Endothelial cell of umbilical vein (primary cell): ENCODE data around the gene FBXO24. TPM values are rescaled to one million over a fixed set of nuclear protein-coding genes. Genes with fewer than 3 reads are reported as not detected.

Experiments used
- BruUV-seq: library from RNA; stranded (reverse); fragments of 400-500 nt; replicated peaks from 2 replicates; lab custom pipeline; 2021; lab: Mats Ljungman, UMichigan
- CTCF ChIA-PET: fragments of 300-600, 350-600 bp; sonication (Branson Sonifier 250); formaldehyde crosslinking; loops from one replicate; lab custom pipeline; 2021; ENCODE audit warnings: antibody characterized with exemption, inconsistent platforms; lab: Charles Lee
- POLR2A ChIA-PET: fragments of 300-600, 350-600 bp; sonication (Branson Sonifier 250); formaldehyde crosslinking; loops from one replicate; lab custom pipeline; 2021; ENCODE audit warnings: antibody characterized with exemption, inconsistent platforms; lab: Charles Lee
- DNase-seq: peaks from one replicate; pipeline ENCODE4 v3.0.0-alpha.2; 2011; ENCODE audit warnings: low read depth, low spot score
- FAIRE-seq: peaks from 2 replicates; lab custom pipeline; 2011; peaks lifted over from hg19 to GRCh38; lab: Jason Lieb, UNC
- H2AFZ ChIP-seq: 2 replicates; pipeline ENCODE4 v1.6.0; 2012; ENCODE audit warnings: low read depth, low read length, control low read depth, inconsistent platforms
- H3K27ac ChIP-seq: 2 replicates; pipeline ENCODE4 v1.5.1; 2011; ENCODE audit warnings: low read depth, mild to moderate bottlenecking, control low read depth, low read length, moderate library complexity; ENCODE audit not compliant: insufficient read depth
- H3K27me3 ChIP-seq, 2 experiments: 2 replicates each; pipeline versions ENCODE4 v1.6.0 to v1.6.1; 2011; ENCODE audit warnings: low read length in 2 of 2, mixed read lengths in 1 of 2; ENCODE audit not compliant: control insufficient read depth in 2 of 2, insufficient read depth in 2 of 2
- H3K36me3 ChIP-seq, 2 experiments: 2 replicates in 1 of 2; 3 replicates in 1 of 2; pipeline ENCODE4 v1.5.1; 2011; ENCODE audit warnings: low read length in 2 of 2, mild to moderate bottlenecking in 1 of 2, moderate library complexity in 1 of 2; ENCODE audit not compliant: control insufficient read depth in 2 of 2, insufficient read depth in 2 of 2; ENCODE audit errors: extremely low read depth in 1 of 2
- H3K4me1 ChIP-seq: 3 replicates; pipeline ENCODE4 v1.5.1; 2011; ENCODE audit warnings: mild to moderate bottlenecking, low read length; ENCODE audit not compliant: control insufficient read depth, insufficient read depth; ENCODE audit errors: extremely low read depth
- H3K4me2 ChIP-seq: 2 replicates; pipeline ENCODE4 v1.6.1; 2011; ENCODE audit warnings: low read length, control low read depth, mixed read lengths; ENCODE audit not compliant: insufficient read depth
- H3K4me3 ChIP-seq, 3 experiments: fragments of 200-600 bp in 1 of 3; sonication (generic), shearing (Covaris generic) in 1 of 3; replicated peaks in 1 of 3; 2 replicates each; pipeline ENCODE4 v1.5.1; 2011 to 2016; ENCODE audit warnings: control low read depth in 3 of 3, low read length in 3 of 3, mild to moderate bottlenecking in 2 of 3, inconsistent platforms in 1 of 3, low read depth in 1 of 3, moderate library complexity in 1 of 3; ENCODE audit not compliant: insufficient read depth in 1 of 3
- H3K79me2 ChIP-seq: 2 replicates; pipeline ENCODE4 v1.6.0; 2012; ENCODE audit warnings: low read length, inconsistent platforms; ENCODE audit not compliant: control insufficient read depth, insufficient read depth
- H3K9ac ChIP-seq: replicated peaks from 2 replicates; pipeline ENCODE3; 2011; ENCODE audit warnings: low read length, control low read depth; ENCODE audit not compliant: insufficient read depth; ENCODE audit errors: extremely low read depth
- H3K9me1 ChIP-seq: replicated peaks from 3 replicates; pipeline ENCODE4 v1.6.0; 2011; ENCODE audit warnings: mild to moderate bottlenecking, low read length; ENCODE audit not compliant: control insufficient read depth, insufficient read depth; ENCODE audit errors: extremely low read depth
- H3K9me3 ChIP-seq: replicated peaks from 2 replicates; pipeline ENCODE4 v1.5.1; 2012; ENCODE audit warnings: low read length, inconsistent platforms; ENCODE audit not compliant: control insufficient read depth, insufficient read depth
- H4K20me1 ChIP-seq: replicated peaks from 2 replicates; pipeline ENCODE3; 2011; ENCODE audit warnings: mild to moderate bottlenecking, low read length; ENCODE audit not compliant: control insufficient read depth, insufficient read depth; ENCODE audit errors: extremely low read depth
- CTCF ChIP-seq, 2 donors: IDR thresholded peaks; 1 replicate in 1 of 2; 2 replicates in 1 of 2; pipeline ENCODE4 v1.5.1; 2011; ENCODE audit warnings: low read length in 2 of 2, mild to moderate bottlenecking in 2 of 2, moderate library complexity in 2 of 2, control low read depth in 1 of 2, inconsistent platforms in 1 of 2, low read depth in 1 of 2; ENCODE audit not compliant: insufficient read depth in 1 of 2; ENCODE audit errors: extremely low read depth in 1 of 2
- EZH2 ChIP-seq: IDR thresholded peaks from 2 replicates; pipeline ENCODE4 v1.6.1; 2012; ENCODE audit warnings: borderline replicate concordance, low read depth, mild to moderate bottlenecking, moderate library complexity, low read length, inconsistent platforms; ENCODE audit not compliant: severe bottlenecking
- FOS ChIP-seq: IDR thresholded peaks from 2 replicates; pipeline ENCODE4 v1.6.1; 2011; ENCODE audit warnings: mild to moderate bottlenecking, low read length, moderate library complexity, borderline replicate concordance; ENCODE audit not compliant: insufficient read depth
- GATA2 ChIP-seq: IDR thresholded peaks from 2 replicates; pipeline ENCODE4 v1.7.0; 2011; ENCODE audit warnings: low read depth, mild to moderate bottlenecking, moderate library complexity, mixed read lengths, low read length; ENCODE audit not compliant: insufficient read length, insufficient read depth
- JUN ChIP-seq: IDR thresholded peaks from 2 replicates; pipeline ENCODE4 v1.6.1; 2011; ENCODE audit warnings: borderline replicate concordance, low read depth; ENCODE audit not compliant: insufficient read length, insufficient read depth
- MAX ChIP-seq: IDR thresholded peaks from 2 replicates; pipeline ENCODE4 v1.6.1; 2011; ENCODE audit not compliant: insufficient read depth, insufficient read length
- MYC ChIP-seq: IDR thresholded peaks from one replicate; pipeline ENCODE4 v1.6.1; 2011; ENCODE audit warnings: mild to moderate bottlenecking, low read depth, low read length
- POLR2A ChIP-seq: IDR thresholded peaks from 2 replicates; pipeline ENCODE4 v1.6.1; 2012; ENCODE audit warnings: low read depth, mild to moderate bottlenecking, control low read depth, low read length
- POLR2AphosphoS5 ChIP-seq: IDR thresholded peaks from 2 replicates; pipeline ENCODE4 v1.6.1; 2012; ENCODE audit warnings: low read depth, mild to moderate bottlenecking, control low read depth, low read length, moderate library complexity; ENCODE audit not compliant: insufficient read depth
- dilution Hi-C: fragments of 300-500 bp; cut with MboI; formaldehyde crosslinking; loops from one replicate; pipeline ENCODE4 v1.15.0; 2019; ENCODE audit warnings: low sequenced_read_pairs; ENCODE audit not compliant: extremely low pct_ligation_motif_present
- intact Hi-C: fragments of 100-400 bp; cut with micrococcal nuclease; formaldehyde crosslinking; loops from one replicate; pipeline ENCODE4 v1.10.0; 2022
- polyA plus RNA-seq, 4 experiments: library from polyadenylated mRNA; depleted of rRNA in 3 of 4; stranded (reverse) in 3 of 4; unstranded in 1 of 4; fragments of >200 nt; gene quantifications; 2 replicates each; pipeline versions ENCODE4 v1.2.1 to v1.2.3, GENCODE V29; 2011 to 2012; ENCODE audit warnings: missing spikeins in 1 of 4
- total RNA-seq: library from RNA; stranded (reverse); gene quantifications from 2 replicates; pipeline ENCODE4 v1.2.3, GENCODE V29; 2021

The FBXO24 gene
- total and polyA plus RNA-seq, 2 donors (not counting 3 experiments of a cell fraction or from before 2014, with no cell fraction given) = 0.37 to 0.38 TPM

- dilution Hi-C loops = no loop called here
- intact Hi-C loops = no loop called here
- no peak overlapping the region for H3K4me3 ChIP-seq
- CTCF ChIA-PET = interaction anchor here (0.8 to 2.6 kb wide), 5 partner anchors 15 to 79 kb away, joined by 3 to 32 read pairs (median 4); no protein-coding TSS in a partner anchor
- TF ChIP-seq FOS = no peak
- no peak for TF ChIP-seq CTCF (IDR thresholded peaks at IDR 0.05; ENCODE audit: extremely low read depth in 1 of 2, insufficient read depth in 1 of 2, low read depth in 1 of 2, low read length in 2 of 2)
- no peak for TF ChIP-seq MAX
- TF ChIP-seq GATA2 = no peak
- no peak for TF ChIP-seq JUN
- no peak for TF ChIP-seq POLR2AphosphoS5
- TF ChIP-seq POLR2A = no peak
- no peak for TF ChIP-seq MYC
- TF ChIP-seq EZH2 = no peak
- H3K79me2 ChIP-seq = peaks cover 31% of the 10 kb centered on the region
- no TSS peak for BruUV-seq
- no peak overlapping the region for H3K27ac ChIP-seq
- H3K9me3 ChIP-seq = no peaks in the 10 kb centered on the region
- H3K4me2 ChIP-seq = no peak overlapping the region
- peaks cover 59% of the 10 kb centered on the region for H3K4me1 ChIP-seq
- H4K20me1 ChIP-seq = no peaks in the 10 kb centered on the region
- no peaks in the 10 kb centered on the region for H3K9me1 ChIP-seq
- DNase-seq (no peak), FAIRE-seq (no peak)
- H3K27me3 ChIP-seq = no peaks in the 10 kb centered on the region
- H2AFZ ChIP-seq = no peak overlapping the region
- H3K36me3 ChIP-seq = peaks cover 0 to 2% of the 10 kb centered on the region in 2 experiments
- POLR2A ChIA-PET = interaction anchor here (0.7 kb wide), 1 partner anchor 38 kb away, joined by 3 read pairs; no protein-coding TSS in a partner anchor
- no peak overlapping the region for H3K9ac ChIP-seq
Observed at GRCh38 chr7:100544386-100544785, 41.7 kb upstream of the FBXO24 start.
